GM12878 (cell line): ENCODE measurements around the gene OSBPL5. TPM values are rescaled to one million over a fixed set of nuclear protein-coding genes. Genes with fewer than 3 reads are reported as not detected.

Experiments
- ATAC-seq: fragments of 200-7000 bp; cut with Tn5 transposase; 3 replicates; pipeline ENCODE4 v1.9.1; 2020; ENCODE audit warnings: mild to moderate bottlenecking, moderate library complexity
- BruUV-seq: library from RNA; stranded (reverse); fragments of 400-500 nt; replicated peaks from 2 replicates; lab custom pipeline; 2021; lab: Mats Ljungman, UMichigan
- CTCF ChIA-PET: fragments of 300-600 bp; sonication (Branson Sonifier 250); formaldehyde crosslinking; extraction: SDS; loops from one replicate; lab custom pipeline; 2021; ENCODE audit warnings: inconsistent platforms; lab: Yijun Ruan, JAX
- POLR2A ChIA-PET: fragments of 350-600 bp; formaldehyde crosslinking; extraction: SDS; loops from one replicate; lab custom pipeline; 2021; ENCODE audit warnings: inconsistent platforms; lab: Charles Lee
- RAD21 ChIA-PET: fragments of 300-600 bp; sonication (Branson Sonifier 250); formaldehyde crosslinking; loops from one replicate; lab custom pipeline; 2023; ENCODE audit warnings: antibody characterized with exemption; ENCODE audit not compliant: unreplicated experiment; lab: Charles Lee
- SMC1A ChIA-PET: fragments of 300-600 bp; sonication (Branson Sonifier 250); formaldehyde crosslinking; loops from one replicate; lab custom pipeline; 2023; ENCODE audit not compliant: unreplicated experiment, uncharacterized antibody; lab: Charles Lee
- DNase-seq: peaks from one replicate; pipeline ENCODE4 v3.0.0-alpha.2; 2011; ENCODE audit warnings: low read depth, low spot score
- FAIRE-seq: peaks from 3 replicates; lab custom pipeline; 2011; peaks lifted over from hg19 to GRCh38; lab: Jason Lieb, UNC
- H2AFZ ChIP-seq: 2 replicates; pipeline ENCODE4 v1.6.0; 2011; ENCODE audit warnings: low read depth, low read length, control low read depth; ENCODE audit not compliant: control insufficient read depth
- H3K27ac ChIP-seq: 2 replicates; pipeline ENCODE4 v1.5.1; 2011; ENCODE audit warnings: control low read depth; ENCODE audit not compliant: control insufficient read depth, insufficient read depth
- H3K27me3 ChIP-seq, 2 experiments: replicated peaks in 1 of 2; 2 replicates each; pipeline versions ENCODE4 v1.6.0 to v1.6.1; 2011; ENCODE audit warnings: low read length in 1 of 2; ENCODE audit not compliant: control insufficient read depth in 2 of 2, insufficient read depth in 2 of 2
- H3K36me3 ChIP-seq, 2 experiments: 2 replicates each; pipeline ENCODE4 v1.5.1; 2011; ENCODE audit warnings: low read length in 1 of 2; ENCODE audit not compliant: control insufficient read depth in 2 of 2, insufficient read depth in 2 of 2
- H3K4me1 ChIP-seq: 2 replicates; pipeline ENCODE4 v1.6.1; 2011; ENCODE audit warnings: mild to moderate bottlenecking, low read length, moderate library complexity, mixed read lengths; ENCODE audit not compliant: control insufficient read depth, insufficient read depth
- H3K4me2 ChIP-seq: 2 replicates; pipeline ENCODE4 v1.6.0; 2011; ENCODE audit warnings: control low read depth; ENCODE audit not compliant: control insufficient read depth, insufficient read depth
- H3K4me3 ChIP-seq: fragments of 200-600 bp; sonication (generic); 2 replicates; pipeline ENCODE4 v1.5.1; 2016
- H3K79me2 ChIP-seq: 2 replicates; pipeline ENCODE4 v1.6.0; 2011; ENCODE audit warnings: low read length; ENCODE audit not compliant: control insufficient read depth, insufficient read depth
- H3K9ac ChIP-seq: 2 replicates; pipeline ENCODE4 v1.8.0; 2011; ENCODE audit warnings: low read length, control low read depth, mixed read lengths; ENCODE audit not compliant: control insufficient read depth, insufficient read depth
- H3K9me3 ChIP-seq: replicated peaks from 3 replicates; pipeline ENCODE4 v1.5.1; 2011; ENCODE audit warnings: mild to moderate bottlenecking, low read length; ENCODE audit not compliant: control insufficient read depth, insufficient read depth
- H4K20me1 ChIP-seq: 2 replicates; pipeline ENCODE4 v1.6.0; 2011; ENCODE audit not compliant: control insufficient read depth, insufficient read depth
- BRCA1 ChIP-seq: IDR thresholded peaks from 2 replicates; pipeline ENCODE4 v1.6.1; 2011; ENCODE audit warnings: low read depth, low read length, improper control_type of control experiment
- CHD1 ChIP-seq: IDR thresholded peaks from 2 replicates; pipeline ENCODE4 v1.6.1; 2012; ENCODE audit warnings: low read depth, low read length, improper control_type of control experiment
- CHD2 ChIP-seq: IDR thresholded peaks from 2 replicates; pipeline ENCODE4 v1.6.1; 2011; ENCODE audit warnings: low read depth, low read length, improper control_type of control experiment, borderline replicate concordance
- EGR1 ChIP-seq, 2 experiments: IDR thresholded peaks; 1 replicate in 1 of 2; 2 replicates in 1 of 2; pipeline ENCODE4 v1.6.1; 2011 to 2012; ENCODE audit warnings: low read depth in 2 of 2, low read length in 2 of 2, borderline replicate concordance in 1 of 2, mild to moderate bottlenecking in 1 of 2, moderate library complexity in 1 of 2
- GABPA ChIP-seq: IDR thresholded peaks from 2 replicates; pipeline ENCODE4 v1.6.1; 2014; ENCODE audit warnings: antibody characterized with exemption, low read depth, mild to moderate bottlenecking, inconsistent platforms
- MTA3 ChIP-seq: IDR thresholded peaks from 2 replicates; pipeline ENCODE4 v1.6.1; 2012; ENCODE audit warnings: low read length, inconsistent platforms, borderline replicate concordance
- NFYB ChIP-seq: IDR thresholded peaks from 2 replicates; pipeline ENCODE4 v1.6.1; 2011; ENCODE audit warnings: low read depth, mild to moderate bottlenecking, low read length, improper control_type of control experiment, moderate library complexity; ENCODE audit not compliant: insufficient read depth
- PAX5 ChIP-seq: IDR thresholded peaks from 2 replicates; pipeline ENCODE4 v1.6.1; 2011; ENCODE audit warnings: low read depth, low read length, borderline replicate concordance
- SP1 ChIP-seq: IDR thresholded peaks from one replicate; pipeline ENCODE4 v1.6.1; 2011; ENCODE audit warnings: low read depth, low read length
- TCF12 ChIP-seq: IDR thresholded peaks from 2 replicates; pipeline ENCODE4 v1.6.1; 2011; ENCODE audit warnings: low read depth, mild to moderate bottlenecking, low read length
- ZNF217 ChIP-seq: fragments of 450-650 bp; IDR thresholded peaks from 2 replicates; pipeline ENCODE4 v1.6.1; 2017; ENCODE audit warnings: antibody characterized with exemption, mild to moderate bottlenecking
- ZSCAN29 ChIP-seq: fragments of 450-650 bp; IDR thresholded peaks from 2 replicates; pipeline ENCODE4 v1.6.1; 2017; ENCODE audit warnings: mild to moderate bottlenecking, moderate library complexity
- ZZZ3 ChIP-seq: IDR thresholded peaks from 2 replicates; pipeline ENCODE4 v1.6.1; 2011; ENCODE audit warnings: low read depth; ENCODE audit not compliant: control insufficient read depth, insufficient read length
- WGBS: methylation state at CpG from one replicate; pipeline ENCODE4 v1.1.6; 2016; ENCODE audit warnings: low lambda C conversion rate; ENCODE audit not compliant: insufficient replicate concordance, insufficient coverage; ENCODE audit errors: missing lambda C conversion rate; 5-methylcytosine and 5-hydroxymethylcytosine counted together
- in situ Hi-C: fragments of 300-500 bp; cut with MboI; formaldehyde crosslinking; loops from 9 replicates; pipeline ENCODE4 v1.14.3; 2018; ENCODE audit warnings: mixed read lengths
- intact Hi-C: fragments of 100-400 bp; cut with micrococcal nuclease; formaldehyde crosslinking; loops from one replicate; pipeline ENCODE4 v1.14.2; 2022; ENCODE audit not compliant: unreplicated experiment
- polyA plus RNA-seq, 11 experiments: library from polyadenylated mRNA; depleted of rRNA in 4 of 11; unstranded in 6 of 11; stranded (reverse) in 5 of 11; fragments of >200 nt; fragmentation: Nextera tagmentation in 4 of 11; fragmentation: Illumina TruSeq in 1 of 11; extraction: Ambion mirVana in 4 of 11; extraction: Trizol in 1 of 11; gene quantifications; 1 replicate in 1 of 11; 2 replicates in 10 of 11; pipeline versions ENCODE4 v1.2.1 to v1.2.3, GENCODE V29; 2011 to 2016; ENCODE audit warnings: inconsistent platforms in 2 of 11, missing spikeins in 2 of 11, low read depth in 1 of 11
- total RNA-seq, 4 experiments: library from RNA; depleted of rRNA in 3 of 4; stranded (reverse); fragments of >200 nt in 3 of 4; fragmentation: Illumina TruSeq in 1 of 4; extraction: Trizol in 1 of 4; gene quantifications; 2 replicates each; pipeline versions ENCODE4 v1.2.1 to v1.2.3, GENCODE V29; 2013 to 2021

The OSBPL5 gene
- total and polyA plus RNA-seq, 10 of the 15 experiments (the other 5 are each of a cell fraction or from before 2014, with no cell fraction given), result not detected

GRCh38 chr11:3101921-3102640 is 63.0 kb downstream of the OSBPL5 start:
- Histone ChIP-seq H3K9ac (no peak overlapping the region), H3K79me2 (no peaks in the 10 kb centered on the region), H3K27ac (no peak overlapping the region), H3K9me3 (no peaks in the 10 kb centered on the region), H3K4me2 (no peak overlapping the region), H2AFZ (no peak overlapping the region), H4K20me1 (no peaks in the 10 kb centered on the region), H3K4me3 (no peak overlapping the region), H3K27me3 (no peaks in the 10 kb centered on the region; a peak in 1 of 4 replicates), H3K4me1 (no peaks in the 10 kb centered on the region), H3K36me3 (no peaks in the 10 kb centered on the region)
- ChIA-PET CTCF (no interaction called here), RAD21 (no interaction called here), POLR2A (no interaction called here), SMC1A (no interaction called here)
- WGBS, result 37% methylated on average over 17 of the region's 20 CpGs
- TF ChIP-seq CHD1 (no peak), PAX5 (no peak), ZSCAN29 (no peak), ZZZ3 (no peak), ZNF217 (no peak)
- BruUV-seq, result no TSS peak
- intact Hi-C loops (no loop called here), in situ Hi-C loops (no loop called here)
- no peak for FAIRE-seq
- ATAC-seq, result no peak
- no peak for DNase-seq

GRCh38 chr11:3099178-3099577 is 65.9 kb downstream of the OSBPL5 start:
- WGBS, result 23% methylated on average over 3 of the region's 3 CpGs
- no peaks in the 10 kb centered on the region for H4K20me1 ChIP-seq

More at GRCh38 chr11:3099178-3099577, 65.9 kb downstream of the OSBPL5 start:
- Histone ChIP-seq H3K79me2 (no peaks in the 10 kb centered on the region), H3K4me2 (no peak overlapping the region), H3K4me1 (no peaks in the 10 kb centered on the region), H3K9ac (no peak overlapping the region), H3K4me3 (no peak overlapping the region), H2AFZ (no peak overlapping the region), H3K9me3 (no peaks in the 10 kb centered on the region), H3K36me3 (no peaks in the 10 kb centered on the region), H3K27ac (no peak overlapping the region), H3K27me3 (no peaks in the 10 kb centered on the region)
- no peak for DNase-seq
- BruUV-seq, result no TSS peak
- intact Hi-C loops (loop anchor here (10.0 kb wide), 2 partner anchors 124 to 164 kb away; no protein-coding TSS in a partner anchor), in situ Hi-C loops (no loop called here)
- ATAC-seq, result no peak
- ChIA-PET RAD21 (no interaction called here), SMC1A (no interaction called here), POLR2A (no interaction called here), CTCF (no interaction called here)
- no peak for TF ChIP-seq MTA3
- no peak for TF ChIP-seq EGR1 (IDR thresholded peaks at IDR 0.05; ENCODE audit: borderline replicate concordance in 1 of 2, low read depth in 2 of 2, low read length in 2 of 2)
- TF ChIP-seq TCF12, result no peak
- no peak for TF ChIP-seq CHD2
- TF ChIP-seq NFYB, result no peak
- TF ChIP-seq SP1, result no peak
- TF ChIP-seq BRCA1, result no peak
- TF ChIP-seq GABPA, result no peak
- no peak for FAIRE-seq
